Measurements from ENCODE around the gene SPOCK2. TPM values are rescaled to one million over a fixed set of nuclear protein-coding genes. Genes with fewer than 3 reads are reported as not detected.

The SPOCK2 gene
- total and polyA plus RNA-seq, 2 of the 4 experiments (the other 2 are of a cell fraction): 0.02 TPM; not detected in 1

GRCh38 chr10:72089618-72090017 is 1.3 kb upstream of the SPOCK2 start:
- intact Hi-C loops (cut with micrococcal nuclease): no loop called here
- no peak overlapping the region for H3K14ac ChIP-seq (replicated peaks; ENCODE audit: low read depth, low read length)
- H2BK15ac ChIP-seq (ENCODE audit: low read depth, low read length): no peak overlapping the region
- ATAC-seq (ENCODE audit: low read depth) (no peak), DNase-seq (no peak)
- no CpG with 5 or more reads among the region's 6 CpGs for WGBS, 2 experiments (ENCODE audit: extremely low coverage in 2 of 2, insufficient read length in 1 of 2)
- H3K79me1 ChIP-seq (ENCODE audit: low read depth in 1 of 2, low read length in 2 of 2): no peaks in the 10 kb centered on the region
- H3K27ac ChIP-seq (ENCODE audit: insufficient read depth, low read length): no peak overlapping the region
- no peak overlapping the region for H4K91ac ChIP-seq (ENCODE audit: insufficient read depth, low read depth, low read length)
- in situ Hi-C loops (cut with MboI; ENCODE audit: low sequenced_read_pairs): no loop called here
- no peak overlapping the region for H2BK120ac ChIP-seq (ENCODE audit: low read depth, low read length)
- H3K18ac ChIP-seq (ENCODE audit: low read depth, low read length): no peak overlapping the region
- no peak overlapping the region for H4K5ac ChIP-seq (ENCODE audit: low read depth, low read length)
- peaks cover 55% of the 10 kb centered on the region for H3K27me3 ChIP-seq (ENCODE audit: control insufficient read depth, insufficient read depth, low read length)
- no peaks in the 10 kb centered on the region; the same call in 1 of the 2 replicates for H4K20me1 ChIP-seq (ENCODE audit: insufficient read depth, low read length)
- H3K9me3 ChIP-seq (ENCODE audit: control insufficient read depth, insufficient read depth, low read length): no peaks in the 10 kb centered on the region
- H3K36me3 ChIP-seq (ENCODE audit: control insufficient read depth, insufficient read depth, low read length): 0 out of 2 replicates have a peak, but pooled peaks cover 1% of the 10 kb centered on the region
- dilution Hi-C loops (cut with HindIII; ENCODE audit: low sequenced_read_pairs, unreplicated experiment): no loop called here
- ChIA-PET POLR2A (ENCODE audit: unreplicated experiment) (no interaction called here), CTCF (interaction anchor here (0.6 kb wide), 1 partner anchor 192 kb away, joined by 3 read pairs; no protein-coding TSS in a partner anchor)
- no peak overlapping the region for H3K9ac ChIP-seq (ENCODE audit: low read depth, low read length)
- no peak overlapping the region for H3K23ac ChIP-seq (ENCODE audit: low read depth, low read length)
- no peak overlapping the region for H2BK20ac ChIP-seq (ENCODE audit: low read depth, low read length)
- H2AK5ac ChIP-seq (ENCODE audit: low read depth, low read length): no peak overlapping the region
- no peak for TF ChIP-seq MAZ (IDR thresholded peaks at IDR 0.05; ENCODE audit: borderline replicate concordance, low read depth, low read length)
- no peak for TF ChIP-seq RCOR1 (IDR thresholded peaks at IDR 0.05; ENCODE audit: insufficient replicate concordance, low read length)
- TF ChIP-seq NFE2L2 (IDR thresholded peaks at IDR 0.05; ENCODE audit: low read depth, low read length): no peak
- no peak for TF ChIP-seq USF2 (IDR thresholded peaks at IDR 0.05; ENCODE audit: low read depth, low read length)
- no peak for TF ChIP-seq MXI1 (IDR thresholded peaks at IDR 0.05; ENCODE audit: borderline replicate concordance, low read depth, low read length)
- TF ChIP-seq CTCF (conservative IDR thresholded peaks at IDR 0.05; ENCODE audit: low read depth, low read length): no peak
- no peak for TF ChIP-seq RFX5 (IDR thresholded peaks at IDR 0.05; ENCODE audit: low read depth, low read length)
- TF ChIP-seq FOS (IDR thresholded peaks at IDR 0.05; ENCODE audit: low read depth, low read length): no peak
- no peak for TF ChIP-seq MAFK (IDR thresholded peaks at IDR 0.05; ENCODE audit: low read depth, low read length)
- TF ChIP-seq CEBPB (IDR thresholded peaks at IDR 0.05; ENCODE audit: low read depth, low read length): no peak
- no peak for TF ChIP-seq ELK1 (IDR thresholded peaks at IDR 0.05; ENCODE audit: borderline replicate concordance, low read depth, low read length)
- no peak for TF ChIP-seq SMC3 (IDR thresholded peaks at IDR 0.05; ENCODE audit: low read depth, low read length)
- TF ChIP-seq CHD1 (IDR thresholded peaks at IDR 0.05; ENCODE audit: low read depth, low read length): no peak
- TF ChIP-seq RAD21 (IDR thresholded peaks at IDR 0.05; ENCODE audit: low read length): no peak
- TF ChIP-seq POLR2A (IDR thresholded peaks at IDR 0.05; ENCODE audit: low read depth, low read length): no peak
- no peak for TF ChIP-seq BHLHE40 (IDR thresholded peaks at IDR 0.05; ENCODE audit: low read depth, low read length)
- no peak overlapping the region for H4K8ac ChIP-seq (ENCODE audit: low read depth in 2 of 2, low read length in 2 of 2)
- H3K4me2 ChIP-seq (ENCODE audit: low read depth, low read length): no peak overlapping the region
- no peak overlapping the region for H3K4me3 ChIP-seq (ENCODE audit: insufficient read depth, low read depth, low read length)
- no peak overlapping the region for H2BK5ac ChIP-seq (ENCODE audit: low read depth, low read length, poor library complexity, severe bottlenecking)
- no peak overlapping the region for H2AFZ ChIP-seq (replicated peaks; ENCODE audit: low read length, poor library complexity)
- H3K56ac ChIP-seq (ENCODE audit: extremely low read depth, insufficient read depth, low read length): no peak overlapping the region
- H3K9me1 ChIP-seq (ENCODE audit: insufficient read depth, low read length): no peaks in the 10 kb centered on the region
- H2AK9ac ChIP-seq (replicated peaks; ENCODE audit: low read depth, low read length, poor library complexity): no peak overlapping the region
- H3K4ac ChIP-seq (ENCODE audit: low read depth, low read length): no peak overlapping the region
- peaks cover 5% of the 10 kb centered on the region; the same call in 1 of the 2 replicates for H3K4me1 ChIP-seq (ENCODE audit: control insufficient read depth, insufficient read depth, low read length)
- BruUV-seq (replicated peaks): no TSS peak
